ENCODE measurements around the gene KHDC1.

DNA sequence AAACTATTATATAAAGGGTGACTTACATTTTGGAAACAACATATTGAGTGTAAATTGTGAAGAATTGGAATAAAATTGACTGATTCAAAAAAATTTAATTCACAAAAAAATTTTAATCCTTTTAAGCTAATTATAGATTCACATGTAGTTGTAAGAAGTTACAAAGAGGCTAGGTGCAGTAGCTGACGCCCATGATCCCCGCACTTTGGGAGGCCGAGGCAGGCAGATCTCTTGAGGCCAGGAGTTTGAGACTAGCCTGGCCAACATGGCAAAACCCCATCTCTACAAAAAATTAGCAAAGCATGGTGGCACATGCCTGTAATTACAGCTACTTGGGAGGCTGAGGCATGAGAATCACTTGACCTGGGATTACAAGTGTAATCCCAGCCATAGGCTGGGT lies 30.3 kb upstream of the KHDC1 start:
- TF ChIP-seq, protein P1, sequence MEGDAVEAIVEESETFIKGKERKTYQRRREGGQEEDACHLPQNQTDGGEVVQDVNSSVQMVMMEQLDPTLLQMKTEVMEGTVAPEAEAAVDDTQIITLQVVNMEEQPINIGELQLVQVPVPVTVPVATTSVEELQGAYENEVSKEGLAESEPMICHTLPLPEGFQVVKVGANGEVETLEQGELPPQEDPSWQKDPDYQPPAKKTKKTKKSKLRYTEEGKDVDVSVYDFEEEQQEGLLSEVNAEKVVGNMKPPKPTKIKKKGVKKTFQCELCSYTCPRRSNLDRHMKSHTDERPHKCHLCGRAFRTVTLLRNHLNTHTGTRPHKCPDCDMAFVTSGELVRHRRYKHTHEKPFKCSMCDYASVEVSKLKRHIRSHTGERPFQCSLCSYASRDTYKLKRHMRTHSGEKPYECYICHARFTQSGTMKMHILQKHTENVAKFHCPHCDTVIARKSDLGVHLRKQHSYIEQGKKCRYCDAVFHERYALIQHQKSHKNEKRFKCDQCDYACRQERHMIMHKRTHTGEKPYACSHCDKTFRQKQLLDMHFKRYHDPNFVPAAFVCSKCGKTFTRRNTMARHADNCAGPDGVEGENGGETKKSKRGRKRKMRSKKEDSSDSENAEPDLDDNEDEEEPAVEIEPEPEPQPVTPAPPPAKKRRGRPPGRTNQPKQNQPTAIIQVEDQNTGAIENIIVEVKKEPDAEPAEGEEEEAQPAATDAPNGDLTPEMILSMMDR (IDR thresholded peaks at IDR 0.05; ENCODE audit: low read depth, low read length), result no peak
- no peak for TF ChIP-seq EZH2phosphoT487 (IDR thresholded peaks at IDR 0.05; ENCODE audit: low read depth)
